Thyroid gland (tissue), 4 donors: ENCODE results near the gene CFB. TPM values are rescaled to one million over a fixed set of nuclear protein-coding genes. Genes with fewer than 3 reads are reported as not detected.
"Not testable (repeated sequence)": the region's sequence is repeated elsewhere in the genome, so short reads cannot be mapped to it uniquely, and the experiment has no call there.

Experiments
- DNase-seq, 2 donors: peaks; one replicate each; pipeline ENCODE4 v3.0.0-alpha.2; 2019
- H3K27ac ChIP-seq, 3 donors: fragments of 200-600 bp; sonication (generic); 1 replicate in 2 of 3; 2 replicates in 1 of 3; pipeline ENCODE4 v1.5.1; 2016 to 2019; ENCODE audit warnings: mild to moderate bottlenecking in 1 of 3, moderate library complexity in 1 of 3
- H3K27me3 ChIP-seq: fragments of 200-600 bp; sonication (generic); one replicate; pipeline ENCODE4 v1.5.1; 2019
- H3K36me3 ChIP-seq, 2 donors: fragments of 200-600 bp; sonication (generic); one replicate each; pipeline ENCODE4 v1.5.1; 2016 to 2019
- H3K4me1 ChIP-seq, 2 donors: fragments of 200-600 bp; sonication (generic); one replicate each; pipeline ENCODE4 v1.5.1; 2017 to 2019
- H3K4me3 ChIP-seq, 3 donors: fragments of 200-600 bp; sonication (generic); replicated peaks in 1 of 3; 1 replicate in 2 of 3; 2 replicates in 1 of 3; pipeline ENCODE4 v1.5.1; 2016; ENCODE audit warnings: mild to moderate bottlenecking in 1 of 3
- H3K9me3 ChIP-seq: fragments of 200-600 bp; sonication (generic); one replicate; pipeline ENCODE4 v1.5.1; 2017
- POLR2A ChIP-seq, 2 donors: fragments of 450-650 bp; IDR thresholded peaks; one replicate each; pipeline ENCODE4 v1.6.1; 2017; ENCODE audit warnings: antibody characterized with exemption in 2 of 2, mild to moderate bottlenecking in 2 of 2, moderate library complexity in 1 of 2
- WGBS, 2 donors: methylation state at CpG; one replicate each; pipeline ENCODE4 v1.1.5; 2017; 5-methylcytosine and 5-hydroxymethylcytosine counted together
- intact Hi-C: fragments of 100-400 bp; cut with DNase I; formaldehyde crosslinking; loops from one replicate; pipeline ENCODE4 v1.15.1; 2023
- total RNA-seq, 4 donors: library from RNA; depleted of rRNA; stranded (reverse); fragments of >200 nt; gene quantifications; one replicate each; pipeline ENCODE4 v1.2.3, GENCODE V29; 2016
- TF ChIP-seq, protein P1 (sequence below), 6 experiments: fragments of 200-600 bp in 3 of 6; fragments of 450-650 bp in 3 of 6; sonication (generic) in 3 of 6; IDR thresholded peaks; one replicate each; pipeline ENCODE4 v1.5.1; 2016 to 2019; ENCODE audit warnings: antibody characterized with exemption in 6 of 6, mild to moderate bottlenecking in 2 of 6, inconsistent platforms in 1 of 6, moderate library complexity in 1 of 6

CFB gene
- total RNA-seq, 4 donors from 2014 or later = 10.5 to 36.7 (median 16.4) TPM

DNA sequence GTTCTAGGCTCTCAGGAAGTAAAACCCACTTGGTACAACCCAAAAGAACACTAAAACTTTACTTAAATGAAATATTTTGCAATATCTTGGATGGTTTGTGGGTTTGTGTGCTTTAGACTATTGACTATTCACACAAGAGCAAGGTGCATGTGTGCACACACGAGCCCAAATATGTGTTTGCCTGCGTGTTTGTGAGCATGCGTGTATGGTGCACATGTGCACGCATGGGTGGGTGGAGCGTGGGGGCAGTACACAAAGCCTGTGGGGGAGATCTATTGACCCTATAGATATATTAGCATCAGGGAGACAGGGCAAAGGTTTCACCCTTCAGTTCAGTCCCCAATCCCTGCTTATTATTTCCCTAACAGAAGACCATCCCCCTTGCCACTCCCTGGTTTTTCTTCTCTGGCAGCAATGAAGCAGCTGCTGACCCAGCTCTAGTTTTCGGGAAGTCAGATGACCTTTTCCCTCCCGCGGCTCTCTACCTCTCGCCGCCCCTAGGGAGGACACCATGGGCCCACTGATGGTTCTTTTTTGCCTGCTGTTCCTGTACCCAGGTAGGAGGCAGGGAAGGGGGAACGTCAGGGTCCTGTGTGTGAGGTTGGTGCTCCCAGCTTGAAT lies 18.5 kb upstream of the CFB start, which contains the start of gene C2:
Gene C2 (plus strand): TSS at position 476 of the 621 bp plus-strand sequence. CDS start 36 bp downstream, at position 512.
- 68 to 70% methylated on average over 11 of the region's 11 CpGs for WGBS, 2 donors
- H3K4me3 ChIP-seq = no peak within 1 kb of the TSS
- intact Hi-C loops = no loop called here

GRCh38 chr6:31927863-31928671 lies 17.8 kb upstream of the CFB start:
- no peak overlapping the region for H3K4me3 ChIP-seq
- TF ChIP-seq, protein P1, sequence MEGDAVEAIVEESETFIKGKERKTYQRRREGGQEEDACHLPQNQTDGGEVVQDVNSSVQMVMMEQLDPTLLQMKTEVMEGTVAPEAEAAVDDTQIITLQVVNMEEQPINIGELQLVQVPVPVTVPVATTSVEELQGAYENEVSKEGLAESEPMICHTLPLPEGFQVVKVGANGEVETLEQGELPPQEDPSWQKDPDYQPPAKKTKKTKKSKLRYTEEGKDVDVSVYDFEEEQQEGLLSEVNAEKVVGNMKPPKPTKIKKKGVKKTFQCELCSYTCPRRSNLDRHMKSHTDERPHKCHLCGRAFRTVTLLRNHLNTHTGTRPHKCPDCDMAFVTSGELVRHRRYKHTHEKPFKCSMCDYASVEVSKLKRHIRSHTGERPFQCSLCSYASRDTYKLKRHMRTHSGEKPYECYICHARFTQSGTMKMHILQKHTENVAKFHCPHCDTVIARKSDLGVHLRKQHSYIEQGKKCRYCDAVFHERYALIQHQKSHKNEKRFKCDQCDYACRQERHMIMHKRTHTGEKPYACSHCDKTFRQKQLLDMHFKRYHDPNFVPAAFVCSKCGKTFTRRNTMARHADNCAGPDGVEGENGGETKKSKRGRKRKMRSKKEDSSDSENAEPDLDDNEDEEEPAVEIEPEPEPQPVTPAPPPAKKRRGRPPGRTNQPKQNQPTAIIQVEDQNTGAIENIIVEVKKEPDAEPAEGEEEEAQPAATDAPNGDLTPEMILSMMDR (IDR thresholded peaks at IDR 0.05) = no peak
- TF ChIP-seq POLR2A (IDR thresholded peaks at IDR 0.05) = no peak
- no peak overlapping the region for H3K27ac ChIP-seq
- H3K36me3 ChIP-seq = no peaks in the 10 kb centered on the region
- no peak for DNase-seq
- H3K27me3 ChIP-seq = no peaks in the 10 kb centered on the region
- H3K4me1 ChIP-seq = no peaks in the 10 kb centered on the region
- no peaks in the 10 kb centered on the region for H3K9me3 ChIP-seq
- WGBS, 2 donors = 76 to 77% methylated on average over 10 to 11 of the region's 11 CpGs
- intact Hi-C loops = no loop called here

More for the DNA sequence above, 18.5 kb upstream of the CFB start, which contains the start of gene C2:
- TF ChIP-seq, protein P1 (IDR thresholded peaks at IDR 0.05) = no peak
- no peak for TF ChIP-seq POLR2A (IDR thresholded peaks at IDR 0.05)
- H3K9me3 ChIP-seq = no peaks in the 10 kb centered on the region
- no peaks in the 10 kb centered on the region for H3K4me1 ChIP-seq
- H3K36me3 ChIP-seq = no peaks in the 10 kb centered on the region
- H3K27ac ChIP-seq = no peak within 1 kb of the TSS
- DNase-seq = no peak
- no peaks in the 10 kb centered on the region for H3K27me3 ChIP-seq

DNA sequence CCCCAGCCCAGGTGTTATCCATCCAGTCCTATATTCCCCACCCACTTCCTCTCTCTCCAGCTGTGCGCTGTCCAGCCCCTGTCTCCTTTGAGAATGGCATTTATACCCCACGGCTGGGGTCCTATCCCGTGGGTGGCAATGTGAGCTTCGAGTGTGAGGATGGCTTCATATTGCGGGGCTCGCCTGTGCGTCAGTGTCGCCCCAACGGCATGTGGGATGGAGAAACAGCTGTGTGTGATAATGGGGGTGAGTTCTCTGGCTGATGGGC lies 17.3 kb upstream of the CFB start:
- intact Hi-C loops = no loop called here
- no peak overlapping the region for H3K4me3 ChIP-seq
- no peaks in the 10 kb centered on the region for H3K27me3 ChIP-seq
- no peaks in the 10 kb centered on the region for H3K36me3 ChIP-seq
- no peaks in the 10 kb centered on the region for H3K4me1 ChIP-seq
- WGBS, 2 donors = 82% methylated on average over 7 to 9 of the region's 9 CpGs
- DNase-seq = no peak
- TF ChIP-seq POLR2A (IDR thresholded peaks at IDR 0.05) = no peak
- TF ChIP-seq, protein P1 (IDR thresholded peaks at IDR 0.05) = no peak
- H3K9me3 ChIP-seq = no peaks in the 10 kb centered on the region
- no peak overlapping the region for H3K27ac ChIP-seq

DNA sequence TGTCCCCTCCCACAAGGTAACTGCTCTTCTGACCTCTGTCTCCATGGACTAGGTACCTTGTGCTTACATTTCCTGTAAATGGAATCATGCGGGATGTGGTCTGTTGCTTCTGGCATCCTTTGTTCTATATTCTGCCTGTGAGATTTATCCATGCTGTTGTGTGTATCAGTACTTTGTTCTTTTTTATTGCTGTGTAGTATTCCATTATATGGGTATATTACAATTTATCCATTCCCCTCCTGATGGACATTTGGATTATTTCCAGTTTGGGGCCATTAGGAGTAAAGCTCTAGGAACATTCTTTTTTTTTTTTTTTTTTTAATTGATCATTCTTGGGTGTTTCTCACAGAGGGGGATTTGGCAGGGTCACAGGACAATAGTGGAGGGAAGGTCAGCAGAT lies 14.9 kb upstream of the CFB start:
- Histone ChIP-seq H3K27me3 (no peaks in the 10 kb centered on the region), H3K9me3 (no peaks in the 10 kb centered on the region), H3K4me1 (no peaks in the 10 kb centered on the region), H3K27ac (no peak overlapping the region), H3K4me3 (no peak overlapping the region), H3K36me3 (no peaks in the 10 kb centered on the region)
- 90 to 100% methylated on average over 1 of the region's 1 CpG for WGBS, 2 donors
- TF ChIP-seq, protein P1 (IDR thresholded peaks at IDR 0.05) = no peak
- TF ChIP-seq POLR2A (IDR thresholded peaks at IDR 0.05) = no peak
- intact Hi-C loops = no loop called here
- DNase-seq = no peak

GRCh38 chr6:31932137-31932536 lies 13.8 kb upstream of the CFB start:
- 93 to 94% methylated on average over 11 to 15 of the region's 32 CpGs for WGBS, 2 donors
- H3K27me3 ChIP-seq, H3K9me3 ChIP-seq, intact Hi-C loops, H3K27ac ChIP-seq, DNase-seq, H3K4me3 ChIP-seq, H3K36me3 ChIP-seq, H3K4me1 ChIP-seq: not testable (repeated sequence)
